DMS79 treated with DMSO at 0.1 percent for 48 hours (cell line): Measurements from ENCODE around the gene PLCD4.

Experiments used
- DNase-seq: peaks from one replicate; lab custom pipeline; 2025; lab: John Stamatoyannopoulos, UW

Gene PLCD4

DNA sequence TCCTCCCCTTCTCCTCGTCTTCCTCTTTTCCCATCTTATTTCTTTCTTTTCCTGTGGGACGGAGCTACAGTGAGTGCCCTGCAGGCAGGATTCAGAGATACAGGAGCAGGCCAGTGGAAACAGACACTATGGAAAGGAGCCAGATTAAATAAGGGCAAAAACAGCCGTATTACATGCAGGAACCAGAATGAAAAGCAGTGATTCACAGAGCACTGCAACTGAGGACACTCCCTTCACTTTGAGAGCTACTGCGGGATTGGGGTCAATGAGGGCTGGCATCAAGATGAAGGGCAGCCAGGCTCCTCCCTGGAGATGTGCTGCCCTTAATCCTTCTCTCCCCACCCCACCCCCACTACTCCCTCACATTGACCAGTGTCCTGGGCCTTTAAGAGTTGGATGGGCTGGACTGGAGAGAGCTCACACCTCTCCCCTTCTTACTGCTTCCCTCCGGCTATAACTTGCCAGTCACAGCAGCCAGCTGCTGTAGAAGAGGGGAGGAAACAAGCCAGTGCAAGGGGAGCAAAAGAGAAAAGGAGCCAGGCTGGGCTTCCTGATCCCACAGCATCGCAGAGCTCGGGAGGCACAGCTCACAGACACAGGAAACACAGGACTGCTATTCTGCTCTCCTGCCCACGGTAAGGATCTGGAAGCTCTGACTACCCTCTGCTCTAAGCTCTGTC lies at the start of gene PLCD4:
Gene PLCD4 (plus strand): TSS at position 464 of the 680 bp plus-strand sequence. CDS start 7,841 bp downstream, outside the sequence.
- peak; percentile 18 for DNase-seq

DNA sequence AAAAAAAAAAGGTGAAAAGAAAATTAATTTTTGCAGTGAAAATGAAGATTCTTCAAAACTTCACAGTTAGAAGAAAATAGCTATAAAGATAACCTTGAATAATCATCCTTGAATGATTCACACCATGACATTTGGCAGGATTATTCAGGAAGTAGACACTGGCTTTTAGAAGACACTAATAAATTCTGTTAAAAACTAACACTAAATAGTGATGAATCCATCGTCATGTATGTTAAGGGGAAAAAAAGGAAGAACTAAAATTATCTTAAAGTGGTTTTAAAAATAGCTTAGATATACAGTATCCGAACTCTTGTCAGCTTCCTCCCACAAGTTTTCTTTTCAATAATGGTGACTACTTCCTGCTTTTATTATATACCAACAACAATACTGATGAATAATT lies 49.8 kb upstream of the PLCD4 start:
- DNase-seq, result no peak

DNA sequence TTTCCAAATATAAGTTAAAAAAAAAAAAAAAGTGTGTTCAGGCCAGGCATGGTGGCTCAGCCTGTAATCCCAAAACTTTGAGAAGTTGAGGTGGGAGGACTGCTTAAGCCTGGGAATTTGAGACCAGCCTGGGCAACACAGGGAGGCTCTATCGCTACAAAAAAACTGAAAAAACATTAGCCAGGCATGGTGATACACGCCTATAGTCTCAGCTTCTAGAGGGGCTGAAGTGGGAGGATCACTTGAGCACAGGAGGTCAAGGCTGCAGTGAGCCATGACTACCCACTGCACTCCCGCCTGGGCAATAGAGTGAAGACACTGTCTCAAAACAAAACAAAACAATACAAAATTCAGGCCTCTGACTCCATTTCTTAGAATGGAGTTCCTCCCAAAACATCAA lies 48.7 kb upstream of the PLCD4 start:
- no peak for DNase-seq

GRCh38 chr2:218564056-218564455 lies 43.6 kb upstream of the PLCD4 start:
- DNase-seq, result no peak

- no peak for DNase-seq
Measured at GRCh38 chr2:218566296-218566695, 41.4 kb upstream of the PLCD4 start.

DNA sequence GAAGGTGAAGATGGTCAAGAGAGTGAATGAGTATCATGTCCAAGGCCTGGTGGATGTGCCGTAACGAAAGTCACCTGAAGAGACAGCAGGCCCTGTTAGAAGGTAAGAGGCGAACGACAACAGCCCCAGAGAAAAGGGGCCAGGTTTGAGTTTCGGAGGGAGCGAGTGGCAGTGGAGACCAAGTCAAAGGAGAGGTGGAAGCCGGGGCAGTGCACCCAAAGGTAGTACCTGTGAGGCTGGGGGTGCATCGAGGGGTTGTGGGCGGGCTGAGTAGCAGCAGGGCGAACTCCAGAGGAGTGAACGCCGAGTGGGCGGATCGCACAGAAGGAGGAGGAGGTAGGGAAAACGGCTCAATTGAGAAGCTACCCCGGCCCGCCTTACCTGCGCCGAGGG lies 39.9 kb upstream of the PLCD4 start:
- DNase-seq, result peak; percentile 82

DNA sequence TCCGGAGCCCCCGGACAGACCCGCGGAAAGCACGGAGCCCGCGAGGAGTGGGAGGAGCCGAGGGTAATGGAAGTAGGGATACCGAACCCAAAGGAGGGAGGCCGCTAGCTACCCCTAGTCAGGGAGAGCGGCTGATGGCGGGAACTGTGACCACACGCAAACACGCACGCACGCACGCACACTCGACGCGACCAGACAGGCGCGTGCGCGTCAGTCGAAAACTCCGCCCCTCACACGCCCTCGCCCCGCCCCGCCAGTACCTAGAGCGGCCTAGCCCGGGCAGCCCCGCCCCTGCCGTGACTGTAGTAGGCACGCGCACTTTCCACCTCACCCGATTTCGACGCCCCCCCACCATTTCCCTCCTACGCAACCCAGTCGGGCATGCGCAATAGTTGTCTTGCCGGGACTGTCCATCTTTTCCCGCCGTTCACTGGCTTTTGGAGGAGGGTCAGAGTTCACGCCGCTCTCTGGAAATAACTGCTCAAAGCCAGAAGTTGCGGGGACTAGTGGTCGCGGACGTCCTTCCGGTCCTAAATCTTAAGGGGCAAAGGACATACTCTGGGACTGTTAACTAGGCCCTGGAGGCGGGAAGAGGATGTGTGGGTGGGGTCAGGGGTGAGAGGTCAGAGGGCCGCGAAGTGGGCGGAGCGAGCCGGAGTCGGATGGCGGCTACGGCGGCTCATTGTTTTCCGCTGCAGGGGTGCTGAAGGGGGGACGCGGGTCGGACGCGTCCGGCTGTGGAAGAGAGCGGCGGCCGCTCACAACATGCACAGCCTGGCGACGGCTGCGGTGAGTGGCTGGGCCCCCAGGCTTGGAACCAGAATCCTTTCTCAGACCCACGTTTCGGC lies 39.3 kb upstream of the PLCD4 start, which contains the start of the genes CNOT9 and USP37:
Gene CNOT9 (plus strand): TSS at position 650 of the 848 bp plus-strand sequence. CDS start 116 bp downstream, at position 766.
Gene USP37 (minus strand): TSS at position 162 of the 848 bp plus-strand sequence. CDS start 9,698 bp downstream, outside the sequence.
- peak; percentile 98 for DNase-seq

DNA sequence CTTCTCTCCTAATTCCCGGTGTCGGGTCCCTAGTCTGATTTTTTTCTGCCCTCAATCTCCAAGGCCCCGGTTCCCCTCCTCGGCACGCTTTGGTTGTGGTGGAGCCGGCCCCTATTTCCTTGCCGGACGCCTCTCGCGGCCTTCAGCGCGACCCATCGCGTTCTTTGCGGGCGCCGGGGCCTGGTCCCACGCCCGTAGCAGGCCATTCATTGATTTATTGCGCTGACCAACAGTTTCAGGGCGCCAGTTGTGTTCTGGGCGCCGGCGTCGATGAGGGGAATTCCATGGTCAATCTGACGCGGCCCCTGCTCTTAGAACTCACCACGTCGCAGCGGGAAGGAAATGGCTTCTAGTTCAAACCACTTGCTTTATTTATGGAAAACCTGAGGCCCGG lies 38.7 kb upstream of the PLCD4 start:
- peak; percentile 38 for DNase-seq

DNA sequence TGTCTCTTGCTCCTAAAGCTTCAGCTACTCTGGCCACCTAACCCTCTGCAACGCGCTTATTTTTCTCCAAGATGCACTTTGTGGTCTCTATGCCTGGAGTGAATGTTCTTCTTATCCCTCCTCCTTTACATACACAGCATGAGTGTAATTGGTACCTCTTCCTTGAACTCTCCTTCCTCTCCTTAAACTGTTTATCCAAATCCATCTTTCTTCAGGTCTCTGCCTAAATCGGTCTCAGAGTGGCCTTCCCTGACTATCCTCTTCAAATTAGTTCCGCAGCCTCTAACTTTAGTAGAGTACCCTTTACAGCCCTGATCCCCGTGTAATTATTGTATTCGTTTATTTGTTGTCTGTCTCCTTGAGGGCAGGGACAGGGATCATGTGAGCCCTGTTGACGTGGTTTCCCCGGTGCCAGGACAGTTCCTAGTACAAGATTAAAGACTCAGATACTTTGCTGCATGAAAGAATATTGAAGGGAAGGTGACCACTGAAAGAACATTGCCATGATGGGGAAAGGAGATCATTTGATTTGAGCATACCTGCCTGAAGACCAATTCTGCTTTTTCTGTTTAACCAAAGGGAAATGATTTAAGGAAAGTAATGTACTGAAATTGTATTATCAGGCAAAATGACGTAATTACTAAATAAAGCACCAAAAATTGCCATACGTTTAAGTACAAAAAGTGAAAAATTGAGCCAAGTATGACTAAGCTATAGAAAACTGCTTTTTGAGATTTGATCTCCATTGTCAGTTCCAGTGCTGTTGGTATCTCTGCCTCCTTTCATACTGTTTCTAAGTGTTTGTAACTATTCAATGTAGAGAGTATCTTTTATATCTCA lies 37.8 kb upstream of the PLCD4 start:
- DNase-seq, result peak; percentile 43

DNA sequence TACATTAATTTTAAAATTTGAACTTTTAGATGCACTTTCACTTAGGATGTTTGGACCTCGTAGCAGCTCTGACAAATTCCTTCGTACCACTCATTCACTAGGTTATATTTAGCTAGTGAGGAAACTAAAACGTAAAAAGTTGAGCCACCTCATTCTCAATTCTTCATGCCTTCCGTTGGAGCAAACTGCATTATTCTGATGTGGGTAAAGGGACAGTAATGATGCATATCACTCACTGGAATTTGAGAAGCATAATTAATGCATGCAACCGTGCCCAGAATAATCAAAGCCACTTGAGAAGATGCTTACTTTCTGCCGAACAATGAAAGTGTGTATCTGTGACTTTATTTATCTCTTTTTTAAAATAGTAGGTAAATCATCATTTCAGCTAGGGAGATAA lies 36.8 kb upstream of the PLCD4 start:
- DNase-seq, result no peak

GRCh38 chr2:218576854-218577253 lies 30.8 kb upstream of the PLCD4 start:
- no peak for DNase-seq

- no peak for DNase-seq
Measured at GRCh38 chr2:218577482-218578220, 30.0 kb upstream of the PLCD4 start.

- no peak for DNase-seq
Measured at GRCh38 chr2:218578272-218578877, 29.3 kb upstream of the PLCD4 start.

DNA sequence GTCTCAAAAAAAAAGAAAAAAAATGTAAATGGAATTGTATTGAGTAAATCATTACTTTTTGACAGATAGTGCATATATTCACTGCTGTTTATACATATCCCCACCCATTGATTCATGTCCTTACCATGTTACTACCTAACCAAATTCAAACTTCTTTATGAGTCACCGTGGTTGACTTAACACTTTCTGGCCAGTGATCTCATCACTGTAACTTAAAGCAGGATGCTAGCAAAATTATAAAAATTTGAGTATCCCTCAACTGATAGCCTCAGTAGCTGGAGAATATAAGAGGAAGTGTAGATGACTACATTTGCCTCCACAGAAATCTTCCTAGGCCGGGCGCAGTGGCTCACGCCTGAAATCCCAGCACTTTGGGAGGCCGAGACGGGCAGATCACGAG lies 25.6 kb upstream of the PLCD4 start:
- no peak for DNase-seq

- DNase-seq, result no peak
Measured at GRCh38 chr2:218583983-218584850, 23.5 kb upstream of the PLCD4 start.

GRCh38 chr2:218585541-218585940 lies 22.2 kb upstream of the PLCD4 start:
- DNase-seq, result no peak

DNA sequence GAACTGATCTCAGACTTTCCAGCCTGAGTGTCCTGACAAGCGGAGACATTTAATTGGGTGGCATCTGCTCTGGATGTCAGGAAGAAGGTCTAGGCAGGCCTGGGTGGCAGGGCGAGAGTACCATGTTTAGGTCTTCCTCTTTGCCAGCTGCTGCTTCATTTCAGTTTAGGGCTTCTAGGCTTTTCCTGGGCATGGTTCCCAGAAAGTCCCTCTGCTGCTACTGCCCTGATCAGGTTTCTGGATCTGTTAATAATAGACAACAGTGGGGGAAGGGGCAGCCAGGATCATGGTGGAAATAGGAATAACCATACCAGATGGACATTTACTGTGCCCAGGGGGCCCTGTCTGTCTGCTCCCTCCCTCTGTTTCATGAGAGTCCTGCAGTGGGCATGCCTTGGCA lies 2.3 kb upstream of the PLCD4 start:
- DNase-seq, result peak; percentile 14

- no peak for DNase-seq
Measured at GRCh38 chr2:218615868-218616315, 8.2 kb downstream of the PLCD4 start.

GRCh38 chr2:218618102-218618860 lies 10.6 kb downstream of the PLCD4 start:
- DNase-seq, result no peak
